Muscle of leg (tissue), 11 donors: Measurements from ENCODE around the gene CLCN5. TPM values are rescaled to one million over a fixed set of nuclear protein-coding genes. Genes with fewer than 3 reads are reported as not detected.

Source experiments
- DNase-seq: peaks from one replicate; pipeline ENCODE4 v3.0.0; 2013
- H3K27ac ChIP-seq: one replicate; pipeline ENCODE4 v1.5.1; 2013; ENCODE audit warnings: mild to moderate bottlenecking, low read length, control low read depth
- H3K27me3 ChIP-seq: one replicate; pipeline ENCODE4 v1.6.1; 2013; ENCODE audit warnings: low read length; ENCODE audit not compliant: control insufficient read depth, insufficient read depth
- H3K36me3 ChIP-seq: one replicate; pipeline ENCODE4 v1.6.1; 2013; ENCODE audit warnings: low read length; ENCODE audit not compliant: control insufficient read depth, insufficient read depth
- H3K4me1 ChIP-seq: one replicate; pipeline ENCODE4 v1.6.1; 2013; ENCODE audit warnings: low read length; ENCODE audit not compliant: control insufficient read depth, insufficient read depth
- H3K4me3 ChIP-seq: one replicate; pipeline ENCODE4 v1.5.1; 2013; ENCODE audit warnings: low read length, control low read depth
- H3K9me3 ChIP-seq: replicated peaks from 2 replicates; pipeline ENCODE4 v1.6.1; 2013; ENCODE audit warnings: low read depth, low read length; ENCODE audit not compliant: control insufficient read depth
- WGBS: methylation state at CpG from one replicate; pipeline ENCODE4 v1.1.5; 2013; ENCODE audit warnings: missing lambda C conversion rate; ENCODE audit not compliant: insufficient coverage; 5-methylcytosine and 5-hydroxymethylcytosine counted together
- polyA plus RNA-seq, 8 donors: library from polyadenylated mRNA; unstranded; fragments of 120-200 nt; gene quantifications; one replicate each; pipeline versions ENCODE4 v1.2.1 to v1.2.3, GENCODE V29; 2013; ENCODE audit warnings: inconsistent platforms in 1 of 8, low replicate concordance in 1 of 8; ENCODE audit not compliant: insufficient read length in 8 of 8, insufficient read depth in 1 of 8
- total RNA-seq: library from RNA; stranded (reverse); fragments of 120-200 nt; gene quantifications from one replicate; pipeline ENCODE4 v1.2.4, GENCODE V29; 2013

Gene CLCN5
- total and polyA plus RNA-seq, 9 donors = 70.4 to 107 (median 85.3) TPM

- no peaks in the 10 kb centered on the region for H3K9me3 ChIP-seq
- no CpG with 5 or more reads among the region's 2 CpGs for WGBS
- H3K4me3 ChIP-seq = no peak overlapping the region
- H3K36me3 ChIP-seq = peaks cover 15% of the 10 kb centered on the region
- H3K27ac ChIP-seq = no peak overlapping the region
- H3K27me3 ChIP-seq = peaks cover 9% of the 10 kb centered on the region
- no peaks in the 10 kb centered on the region for H3K4me1 ChIP-seq
- no peak for DNase-seq
These were observed 146.5 kb downstream of the CLCN5 start for GRCh38 chrX:50068893-50069292.

GRCh38 chrX:50071494-50071893 lies 149.1 kb downstream of the CLCN5 start:
- Histone ChIP-seq H3K4me1 (no peaks in the 10 kb centered on the region), H3K9me3 (no peaks in the 10 kb centered on the region), H3K27ac (no peak overlapping the region), H3K36me3 (peaks cover 18% of the 10 kb centered on the region), H3K4me3 (no peak overlapping the region), H3K27me3 (peaks cover 10% of the 10 kb centered on the region)
- DNase-seq = no peak
- whole genome bisulfite sequencing = no CpG with 5 or more reads among the region's 1 CpG

GRCh38 chrX:50072110-50072509 lies 149.7 kb downstream of the CLCN5 start:
- no peak overlapping the region for H3K27ac ChIP-seq
- no CpG with 5 or more reads among the region's 1 CpG for WGBS
- H3K9me3 ChIP-seq = no peaks in the 10 kb centered on the region
- peaks cover 11% of the 10 kb centered on the region for H3K27me3 ChIP-seq
- H3K4me1 ChIP-seq = no peaks in the 10 kb centered on the region
- peaks cover 18% of the 10 kb centered on the region for H3K36me3 ChIP-seq
- no peak for DNase-seq
- no peak overlapping the region for H3K4me3 ChIP-seq

GRCh38 chrX:50073601-50074000 lies 151.2 kb downstream of the CLCN5 start:
- Histone ChIP-seq H3K4me1 (no peaks in the 10 kb centered on the region), H3K27me3 (peaks cover 13% of the 10 kb centered on the region), H3K27ac (no peak overlapping the region), H3K36me3 (peaks cover 24% of the 10 kb centered on the region), H3K9me3 (no peaks in the 10 kb centered on the region), H3K4me3 (no peak overlapping the region)
- no peak for DNase-seq
- 83% methylated on average over 1 of the region's 2 CpGs for WGBS

GRCh38 chrX:50075630-50076339 lies 153.4 kb downstream of the CLCN5 start:
- DNase-seq = peak; percentile 33
- H3K36me3 ChIP-seq = peaks cover 18% of the 10 kb centered on the region
- H3K4me3 ChIP-seq = no peak overlapping the region
- no peaks in the 10 kb centered on the region for H3K9me3 ChIP-seq
- H3K27me3 ChIP-seq = peaks cover 13% of the 10 kb centered on the region
- no CpG with 5 or more reads among the region's 4 CpGs for WGBS
- no peaks in the 10 kb centered on the region for H3K4me1 ChIP-seq
- H3K27ac ChIP-seq = no peak overlapping the region

GRCh38 chrX:50081282-50081889 lies 159.0 kb downstream of the CLCN5 start:
- Histone ChIP-seq H3K27ac (no peak overlapping the region), H3K36me3 (peaks cover 8% of the 10 kb centered on the region), H3K4me1 (no peaks in the 10 kb centered on the region), H3K9me3 (no peaks in the 10 kb centered on the region), H3K4me3 (no peak overlapping the region), H3K27me3 (peaks cover 16% of the 10 kb centered on the region)
- DNase-seq = peak; percentile 26
- 14% methylated on average over 2 of the region's 3 CpGs for WGBS

- H3K4me3 ChIP-seq = no peak overlapping the region
- H3K27ac ChIP-seq = no peak overlapping the region
- no peaks in the 10 kb centered on the region for H3K4me1 ChIP-seq
- DNase-seq = no peak
- WGBS = no CpG with 5 or more reads among the region's 2 CpGs
- H3K36me3 ChIP-seq = peaks cover 9% of the 10 kb centered on the region
- H3K27me3 ChIP-seq = peaks cover 17% of the 10 kb centered on the region
- no peaks in the 10 kb centered on the region for H3K9me3 ChIP-seq
These were observed 160.3 kb downstream of the CLCN5 start for GRCh38 chrX:50082741-50083140.

- H3K36me3 ChIP-seq = peaks cover 32% of the 10 kb centered on the region
- DNase-seq = no peak
- no peaks in the 10 kb centered on the region for H3K9me3 ChIP-seq
- WGBS = no CpG with 5 or more reads among the region's 3 CpGs
- no peak overlapping the region for H3K27ac ChIP-seq
- no peak overlapping the region for H3K4me3 ChIP-seq
- peaks cover 27% of the 10 kb centered on the region for H3K27me3 ChIP-seq
- no peaks in the 10 kb centered on the region for H3K4me1 ChIP-seq
These were observed 166.2 kb downstream of the CLCN5 start for GRCh38 chrX:50088645-50089044.

GRCh38 chrX:50093625-50094024 lies 171.2 kb downstream of the CLCN5 start:
- peaks cover 4% of the 10 kb centered on the region for H3K4me1 ChIP-seq
- peaks cover 31% of the 10 kb centered on the region for H3K36me3 ChIP-seq
- H3K27me3 ChIP-seq = peaks cover 23% of the 10 kb centered on the region
- H3K4me3 ChIP-seq = no peak overlapping the region
- no peak overlapping the region for H3K27ac ChIP-seq
- WGBS = 89% methylated on average over 3 of the region's 4 CpGs
- H3K9me3 ChIP-seq = no peaks in the 10 kb centered on the region
- DNase-seq = no peak

- Histone ChIP-seq H3K4me3 (no peak overlapping the region), H3K36me3 (peaks cover 14% of the 10 kb centered on the region), H3K9me3 (no peaks in the 10 kb centered on the region), H3K27me3 (peaks cover 13% of the 10 kb centered on the region), H3K27ac (peak overlapping the region; percentile 69), H3K4me1 (peaks cover 4% of the 10 kb centered on the region)
- peak; percentile 90 for DNase-seq
- 33% methylated on average over 1 of the region's 4 CpGs for WGBS
These were observed 174.7 kb downstream of the CLCN5 start for GRCh38 chrX:50097071-50097470.
